Measurements from ENCODE around the gene F8A1. TPM values are rescaled to one million over a fixed set of nuclear protein-coding genes. Genes with fewer than 3 reads are reported as not detected.

The F8A1 gene
- total and polyA plus RNA-seq, 2 of the 8 experiments (the other 6 are each of a cell fraction or from before 2014, with no cell fraction given), result 17.0 to 26.8 TPM

DNA sequence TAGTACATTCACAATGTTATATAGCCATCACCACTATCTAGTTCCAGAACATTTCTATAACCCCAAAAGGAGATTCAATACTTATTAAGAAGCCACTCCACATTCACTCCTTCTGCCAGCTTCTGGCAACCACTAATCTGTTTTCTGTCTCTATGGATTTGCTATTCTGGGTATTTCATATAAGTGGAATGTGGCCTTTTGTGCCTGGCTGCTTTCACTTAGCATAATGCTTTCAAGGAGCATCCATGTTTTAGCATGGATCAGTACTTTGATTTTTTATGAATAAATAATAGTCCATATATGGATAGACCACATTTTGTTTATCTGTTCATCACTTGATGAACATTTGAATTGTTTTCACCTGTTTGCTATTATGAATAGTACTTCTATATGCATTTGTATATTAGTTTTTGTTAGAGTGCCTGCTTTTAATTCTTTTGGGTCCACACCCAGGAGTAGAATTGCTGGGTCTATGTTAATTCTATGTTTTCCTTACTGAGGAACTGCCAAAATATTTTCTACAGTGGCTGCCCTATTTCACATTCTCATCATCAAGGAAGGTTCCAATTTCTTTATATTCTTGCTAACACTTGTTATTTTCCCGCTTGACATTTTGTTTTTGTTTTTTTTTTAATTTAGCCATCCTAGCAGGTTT is 35.1 kb upstream of the F8A1 start:
- H4K8ac ChIP-seq (ENCODE audit: extremely low read depth, insufficient read depth, low read length), result no peak overlapping the region
- H3K4me1 ChIP-seq (replicated peaks in 1 of 4; ENCODE audit: control insufficient read depth in 3 of 4, insufficient read depth in 4 of 4, low read length in 3 of 4), result no peaks in the 10 kb centered on the region
- 94% methylated on average over 1 of the region's 1 CpG; no CpG with 5 or more reads in 1 of the 2 experiments for WGBS, 2 experiments (ENCODE audit: extremely low coverage in 1 of 2, insufficient coverage in 1 of 2, insufficient read length in 1 of 2, insufficient replicate concordance in 2 of 2, low coverage in 1 of 2, low lambda C conversion rate in 2 of 2, missing lambda C conversion rate in 1 of 2)
- H4K5ac ChIP-seq (ENCODE audit: insufficient read length, low read depth, low read length), result no peak overlapping the region
- POLR2A ChIA-PET (ENCODE audit: partially characterized antibody), result no interaction called here
- TF ChIP-seq TEAD4 (IDR thresholded peaks at IDR 0.05; ENCODE audit: low read depth, low read length) (no peak), CBX5 (IDR thresholded peaks at IDR 0.05; ENCODE audit: low read depth, low read length) (no peak), EGR1 (IDR thresholded peaks at IDR 0.05; ENCODE audit: borderline replicate concordance, low read depth, low read length) (no peak), HDAC2 (IDR thresholded peaks at IDR 0.05; ENCODE audit: borderline replicate concordance in 1 of 2, low read depth in 2 of 2, low read length in 2 of 2) (no peak)
- TF ChIP-seq, protein P1, sequence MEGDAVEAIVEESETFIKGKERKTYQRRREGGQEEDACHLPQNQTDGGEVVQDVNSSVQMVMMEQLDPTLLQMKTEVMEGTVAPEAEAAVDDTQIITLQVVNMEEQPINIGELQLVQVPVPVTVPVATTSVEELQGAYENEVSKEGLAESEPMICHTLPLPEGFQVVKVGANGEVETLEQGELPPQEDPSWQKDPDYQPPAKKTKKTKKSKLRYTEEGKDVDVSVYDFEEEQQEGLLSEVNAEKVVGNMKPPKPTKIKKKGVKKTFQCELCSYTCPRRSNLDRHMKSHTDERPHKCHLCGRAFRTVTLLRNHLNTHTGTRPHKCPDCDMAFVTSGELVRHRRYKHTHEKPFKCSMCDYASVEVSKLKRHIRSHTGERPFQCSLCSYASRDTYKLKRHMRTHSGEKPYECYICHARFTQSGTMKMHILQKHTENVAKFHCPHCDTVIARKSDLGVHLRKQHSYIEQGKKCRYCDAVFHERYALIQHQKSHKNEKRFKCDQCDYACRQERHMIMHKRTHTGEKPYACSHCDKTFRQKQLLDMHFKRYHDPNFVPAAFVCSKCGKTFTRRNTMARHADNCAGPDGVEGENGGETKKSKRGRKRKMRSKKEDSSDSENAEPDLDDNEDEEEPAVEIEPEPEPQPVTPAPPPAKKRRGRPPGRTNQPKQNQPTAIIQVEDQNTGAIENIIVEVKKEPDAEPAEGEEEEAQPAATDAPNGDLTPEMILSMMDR (IDR thresholded peaks at IDR 0.05; ENCODE audit: control extremely low read depth in 1 of 3, insufficient read depth in 1 of 3, low read depth in 1 of 3, low read length in 3 of 3), result no peak
- H3K79me2 ChIP-seq (ENCODE audit: control insufficient read depth in 1 of 2, insufficient read depth in 2 of 2, low read length in 2 of 2), result no peaks in the 10 kb centered on the region
- H3K27ac ChIP-seq (ENCODE audit: low read depth, low read length), result no peak overlapping the region
- H3K9ac ChIP-seq (replicated peaks in 1 of 4; ENCODE audit: extremely low read depth in 1 of 4, low read depth in 3 of 4, low read length in 3 of 4), result no peak overlapping the region
- H2BK15ac ChIP-seq (ENCODE audit: low read length), result no peak overlapping the region
- no peak overlapping the region for H2BK120ac ChIP-seq (replicated peaks; ENCODE audit: low read depth, low read length)
- no peak overlapping the region for H2AFZ ChIP-seq (ENCODE audit: low read length)
- no peak overlapping the region for H3K14ac ChIP-seq (ENCODE audit: insufficient read length)
- H3K4ac ChIP-seq (replicated peaks; ENCODE audit: insufficient read length, low read depth, low read length), result no peak overlapping the region
- no peaks in the 10 kb centered on the region for H3K23me2 ChIP-seq (ENCODE audit: low read depth, low read length)
- no peak overlapping the region for H4K91ac ChIP-seq (replicated peaks; ENCODE audit: insufficient read length, low read length)
- H3K23ac ChIP-seq (ENCODE audit: insufficient read length), result no peak overlapping the region
- H3K79me1 ChIP-seq (ENCODE audit: low read depth, low read length), result no peaks in the 10 kb centered on the region
- H2BK12ac ChIP-seq (ENCODE audit: low read depth, low read length), result no peak overlapping the region
- H4K20me1 ChIP-seq (replicated peaks in 1 of 2; ENCODE audit: control insufficient read depth in 1 of 2, insufficient read depth in 2 of 2, low read length in 2 of 2), result no peaks in the 10 kb centered on the region
- CTCF ChIA-PET (ENCODE audit: partially characterized antibody), result no interaction called here
- no peak overlapping the region for H2BK20ac ChIP-seq (ENCODE audit: low read length)
- no peak for FAIRE-seq
- H3K27me3 ChIP-seq (replicated peaks in 1 of 4; ENCODE audit: control insufficient read depth in 3 of 4, extremely low read depth in 1 of 4, insufficient read depth in 3 of 4, low read length in 3 of 4), result no peaks in the 10 kb centered on the region
- H3K4me3 ChIP-seq (ENCODE audit: extremely low read depth in 1 of 4, insufficient read depth in 2 of 4, low read depth in 3 of 4, low read length in 4 of 4), result no peak overlapping the region
- H2BK5ac ChIP-seq (ENCODE audit: low read depth, low read length), result no peak overlapping the region
- DNase-seq (ENCODE audit: low read depth in 1 of 2, low spot score in 2 of 2), result no peak
- H3K36me3 ChIP-seq (ENCODE audit: control insufficient read depth in 2 of 4, insufficient read depth in 4 of 4, low read length in 3 of 4), result no peaks in the 10 kb centered on the region
- H2AK5ac ChIP-seq (ENCODE audit: low read depth, low read length), result no peak overlapping the region
- H3K18ac ChIP-seq (ENCODE audit: extremely low read depth, low read length), result no peak overlapping the region
- H3K9me3 ChIP-seq (ENCODE audit: insufficient read depth in 2 of 2, low read depth in 1 of 2, low read length in 1 of 2), result peaks cover 0 to 12% of the 10 kb centered on the region in 2 experiments; a peak in 2 of 4 replicates
- H3K4me2 ChIP-seq (ENCODE audit: insufficient read depth in 1 of 2, low read depth in 2 of 2, low read length in 2 of 2), result no peak overlapping the region
- no peak overlapping the region for H3K56ac ChIP-seq (replicated peaks; ENCODE audit: insufficient read length, low read depth, low read length)

Data from H1 (cell line).